DOHH2 (cell line): ENCODE results near the gene STUB1.

Source experiments
- EZH2phosphoT487 ChIP-seq: fragments of 200-600 bp; sonication (generic); IDR thresholded peaks from 2 replicates; pipeline ENCODE4 v1.6.1; 2017; ENCODE audit warnings: borderline replicate concordance, mild to moderate bottlenecking, antibody characterized with exemption, low read length, moderate library complexity, mixed read lengths
- TF ChIP-seq, protein P1 (sequence below): fragments of 200-600 bp; sonication (generic); IDR thresholded peaks from one replicate; pipeline ENCODE4 v1.5.1; 2014; ENCODE audit warnings: antibody characterized with exemption, mild to moderate bottlenecking, low read depth, low read length; ENCODE audit not compliant: poor library complexity, severe bottlenecking

DNA sequence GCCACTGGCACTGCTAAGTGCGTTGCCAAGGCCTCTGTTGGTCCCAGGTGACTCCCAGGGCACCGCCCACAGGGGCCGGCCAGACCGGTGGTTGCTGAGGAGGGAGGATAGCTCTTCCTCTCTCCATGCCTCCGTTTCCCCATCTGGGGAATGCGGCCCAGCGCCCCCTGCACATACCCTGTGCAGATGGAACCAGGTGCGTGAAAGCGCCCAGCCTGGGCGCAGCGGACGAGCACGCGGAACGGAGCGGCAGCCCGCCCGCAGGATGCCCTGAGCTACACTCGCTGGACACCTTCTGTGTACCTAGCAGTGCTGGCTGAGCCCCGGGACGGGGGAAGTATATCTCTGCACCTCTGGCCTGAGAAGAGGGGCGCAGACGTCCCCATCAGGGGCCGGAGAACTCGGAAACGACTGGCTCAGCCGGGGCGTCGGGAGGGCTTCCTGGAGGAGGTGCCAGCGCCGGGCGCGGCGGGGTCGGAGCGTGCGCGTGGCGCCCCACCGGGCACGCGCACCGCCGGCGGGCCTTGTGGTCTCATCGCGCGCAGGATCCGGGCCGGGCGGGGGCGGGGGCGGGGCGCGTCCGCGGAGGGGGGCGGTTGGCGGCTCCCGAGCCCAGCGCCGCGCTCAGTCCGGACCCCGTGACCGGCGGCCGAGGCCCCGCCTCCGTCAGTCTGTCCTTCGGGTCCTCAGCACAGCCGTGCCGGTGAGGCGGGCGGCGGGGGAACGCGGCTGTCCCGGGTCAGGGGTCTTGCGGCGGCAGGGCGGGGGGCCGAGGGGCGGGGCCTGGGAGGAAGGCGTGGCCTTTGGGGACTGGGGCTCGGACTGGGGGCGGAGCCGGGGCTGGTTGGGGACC is 46.5 kb downstream of the STUB1 start, which contains the start of the genes CCDC78 and HAGHL:
- TF ChIP-seq, protein P1, sequence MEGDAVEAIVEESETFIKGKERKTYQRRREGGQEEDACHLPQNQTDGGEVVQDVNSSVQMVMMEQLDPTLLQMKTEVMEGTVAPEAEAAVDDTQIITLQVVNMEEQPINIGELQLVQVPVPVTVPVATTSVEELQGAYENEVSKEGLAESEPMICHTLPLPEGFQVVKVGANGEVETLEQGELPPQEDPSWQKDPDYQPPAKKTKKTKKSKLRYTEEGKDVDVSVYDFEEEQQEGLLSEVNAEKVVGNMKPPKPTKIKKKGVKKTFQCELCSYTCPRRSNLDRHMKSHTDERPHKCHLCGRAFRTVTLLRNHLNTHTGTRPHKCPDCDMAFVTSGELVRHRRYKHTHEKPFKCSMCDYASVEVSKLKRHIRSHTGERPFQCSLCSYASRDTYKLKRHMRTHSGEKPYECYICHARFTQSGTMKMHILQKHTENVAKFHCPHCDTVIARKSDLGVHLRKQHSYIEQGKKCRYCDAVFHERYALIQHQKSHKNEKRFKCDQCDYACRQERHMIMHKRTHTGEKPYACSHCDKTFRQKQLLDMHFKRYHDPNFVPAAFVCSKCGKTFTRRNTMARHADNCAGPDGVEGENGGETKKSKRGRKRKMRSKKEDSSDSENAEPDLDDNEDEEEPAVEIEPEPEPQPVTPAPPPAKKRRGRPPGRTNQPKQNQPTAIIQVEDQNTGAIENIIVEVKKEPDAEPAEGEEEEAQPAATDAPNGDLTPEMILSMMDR, result no peak
- TF ChIP-seq EZH2phosphoT487, result no peak
